Spleen (tissue), 11 donors: Measurements from ENCODE around the gene DUSP28. TPM values are rescaled to one million over a fixed set of nuclear protein-coding genes. Genes with fewer than 3 reads are reported as not detected.

Experiments
- DNase-seq: peaks from one replicate; pipeline ENCODE4 v3.0.0-alpha.2; 2020
- H3K27ac ChIP-seq, 8 donors: fragments of 200-600 bp; sonication (generic) in 7 of 8; 1 replicate in 4 of 8; 2 replicates in 4 of 8; pipeline versions ENCODE4 v1.5.0 to v1.8.0; 2016 to 2021; ENCODE audit warnings: inconsistent platforms in 4 of 8, mild to moderate bottlenecking in 4 of 8, moderate library complexity in 1 of 8
- H3K27me3 ChIP-seq, 7 donors: fragments of 200-600 bp; sonication (generic) in 6 of 7; replicated peaks in 1 of 7; 1 replicate in 4 of 7; 2 replicates in 3 of 7; pipeline versions ENCODE4 v1.5.0 to v1.8.0; 2016 to 2021; ENCODE audit warnings: inconsistent platforms in 3 of 7, mild to moderate bottlenecking in 1 of 7
- H3K36me3 ChIP-seq, 6 donors: fragments of 200-600 bp; sonication (generic) in 5 of 6; 1 replicate in 4 of 6; 2 replicates in 2 of 6; pipeline versions ENCODE4 v1.5.0 to v1.8.0; 2016 to 2021; ENCODE audit warnings: inconsistent platforms in 2 of 6
- H3K4me1 ChIP-seq, 6 donors: fragments of 200-600 bp; sonication (generic) in 5 of 6; 1 replicate in 3 of 6; 2 replicates in 3 of 6; pipeline versions ENCODE4 v1.5.0 to v1.8.0; 2016 to 2021; ENCODE audit warnings: inconsistent platforms in 3 of 6
- H3K4me3 ChIP-seq, 8 donors: fragments of 200-600 bp; sonication (generic) in 7 of 8; 1 replicate in 4 of 8; 2 replicates in 4 of 8; pipeline versions ENCODE4 v1.5.0 to v1.8.0; 2016 to 2021; ENCODE audit warnings: inconsistent platforms in 4 of 8, mild to moderate bottlenecking in 4 of 8, moderate library complexity in 2 of 8
- H3K9me3 ChIP-seq, 8 donors: fragments of 200-600 bp; sonication (generic) in 7 of 8; 1 replicate in 4 of 8; 2 replicates in 4 of 8; pipeline versions ENCODE4 v1.5.0 to v1.8.0; 2016 to 2021; ENCODE audit warnings: inconsistent platforms in 4 of 8
- POLR2A ChIP-seq, 3 donors: fragments of 450-650 bp; IDR thresholded peaks; one replicate each; pipeline ENCODE4 v1.5.1; 2017; ENCODE audit warnings: antibody characterized with exemption in 3 of 3, mild to moderate bottlenecking in 1 of 3
- POLR2AphosphoS5 ChIP-seq, 3 donors: sonication (generic); formaldehyde crosslinking; IDR thresholded peaks; one replicate each; pipeline ENCODE4 v1.5.1; 2017; ENCODE audit warnings: antibody characterized with exemption in 3 of 3
- WGBS, 5 donors: extraction: QIAGEN DNeasy Blood & Tissue Kit in 3 of 5; methylation state at CpG; one replicate each; pipeline versions ENCODE4 v1.1.5 to v1.1.7; 2013 to 2018; 5-methylcytosine and 5-hydroxymethylcytosine counted together
- intact Hi-C: fragments of 100-400 bp; cut with DNase I; formaldehyde crosslinking; loops from one replicate; pipeline ENCODE4 v1.15.0; 2023; ENCODE audit warnings: low total_unique reads
- polyA plus RNA-seq, 3 donors: library from polyadenylated mRNA; stranded (reverse); fragments of 200-250 nt; gene quantifications; one replicate each; pipeline ENCODE4 v1.2.1, GENCODE V29; 2013
- total RNA-seq, 7 donors: library from RNA; depleted of rRNA in 3 of 7; stranded (reverse); fragments of >200 nt in 3 of 7; fragmentation: NEBNext Ultra II Directional in 4 of 7; extraction: Animal tissue kit (Norgen Biotek cat#: 25700) in 4 of 7; gene quantifications; one replicate each; pipeline versions ENCODE4 v1.1.0 to v1.2.1, GENCODE V29; 2016 to 2021
- TF ChIP-seq, protein P1 (sequence below), 11 experiments: fragments of 200-600 bp in 7 of 11; fragments of 450-650 bp in 4 of 11; sonication (generic) in 4 of 11; IDR thresholded peaks in 8 of 11; conservative IDR thresholded peaks in 3 of 11; 1 replicate in 7 of 11; 2 replicates in 4 of 11; pipeline versions ENCODE4 v1.4.0 to v1.8.0; 2016 to 2021; ENCODE audit warnings: antibody characterized with exemption in 11 of 11, inconsistent platforms in 4 of 11, mild to moderate bottlenecking in 1 of 11
- donor health status: healthy with polysubstance abuse.
- donor health status: DM: no; HTN: no; CAD: no; lungs with moderate emphysema.
- donor health status: DM: no; HTN: no; CAD: no.
- donor health status: Bipolar disorder and iron deficiency.
- donor health status: healthy.
- donor health status: DM: no; HTN: no; CAD: no.
- donor health status: DM: yes; HTN: yes; CAD: no.

Gene DUSP28
- total and polyA plus RNA-seq, 10 donors, result 5.9 to 13.6 (median 7.2) TPM

- TF ChIP-seq POLR2AphosphoS5 (IDR thresholded peaks at IDR 0.05) (no peak), POLR2A (IDR thresholded peaks at IDR 0.05) (no peak)
- TF ChIP-seq, protein P1, sequence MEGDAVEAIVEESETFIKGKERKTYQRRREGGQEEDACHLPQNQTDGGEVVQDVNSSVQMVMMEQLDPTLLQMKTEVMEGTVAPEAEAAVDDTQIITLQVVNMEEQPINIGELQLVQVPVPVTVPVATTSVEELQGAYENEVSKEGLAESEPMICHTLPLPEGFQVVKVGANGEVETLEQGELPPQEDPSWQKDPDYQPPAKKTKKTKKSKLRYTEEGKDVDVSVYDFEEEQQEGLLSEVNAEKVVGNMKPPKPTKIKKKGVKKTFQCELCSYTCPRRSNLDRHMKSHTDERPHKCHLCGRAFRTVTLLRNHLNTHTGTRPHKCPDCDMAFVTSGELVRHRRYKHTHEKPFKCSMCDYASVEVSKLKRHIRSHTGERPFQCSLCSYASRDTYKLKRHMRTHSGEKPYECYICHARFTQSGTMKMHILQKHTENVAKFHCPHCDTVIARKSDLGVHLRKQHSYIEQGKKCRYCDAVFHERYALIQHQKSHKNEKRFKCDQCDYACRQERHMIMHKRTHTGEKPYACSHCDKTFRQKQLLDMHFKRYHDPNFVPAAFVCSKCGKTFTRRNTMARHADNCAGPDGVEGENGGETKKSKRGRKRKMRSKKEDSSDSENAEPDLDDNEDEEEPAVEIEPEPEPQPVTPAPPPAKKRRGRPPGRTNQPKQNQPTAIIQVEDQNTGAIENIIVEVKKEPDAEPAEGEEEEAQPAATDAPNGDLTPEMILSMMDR (IDR thresholded peaks at IDR 0.05 in 8 of 11, conservative IDR thresholded peaks at IDR 0.05 in 3 of 11), result no peak
- Histone ChIP-seq H3K4me1 (peaks cover 13 to 50% (median 35%) of the 10 kb centered on the region in 6 donors), H3K9me3 (no peaks in the 10 kb centered on the region), H3K27me3 (no peaks in the 10 kb centered on the region), H3K4me3 (no peak overlapping the region), H3K27ac (peak overlapping the region in 1 of 8 donors; percentile 30), H3K36me3 (peaks cover 0 to 72% (median 63%) of the 10 kb centered on the region in 6 donors)
- DNase-seq, result peak; percentile 34
- intact Hi-C loops, result no loop called here
- 88 to 99% (median 97%) methylated on average over 6 of the region's 6 CpGs for WGBS, 5 donors
Observed at GRCh38 chr2:240591226-240591625, 31.1 kb downstream of the DUSP28 start.

- peak; percentile 70 for DNase-seq
- intact Hi-C loops, result no loop called here
Observed at GRCh38 chr2:240591784-240592183, 31.6 kb downstream of the DUSP28 start.

GRCh38 chr2:240593026-240593702 lies 33.0 kb downstream of the DUSP28 start:
- peaks cover 3 to 37% (median 23%) of the 10 kb centered on the region in 6 donors for H3K4me1 ChIP-seq
- peak; percentile 63 for DNase-seq
- H3K9me3 ChIP-seq, result no peaks in the 10 kb centered on the region
- H3K36me3 ChIP-seq, result peaks cover 0 to 91% (median 82%) of the 10 kb centered on the region in 6 donors
- H3K27ac ChIP-seq, result no peak overlapping the region
- WGBS, 5 donors, result 88 to 96% (median 94%) methylated on average over 14 to 20 of the region's 20 CpGs
- intact Hi-C loops, result no loop called here
- H3K27me3 ChIP-seq, result no peaks in the 10 kb centered on the region
- no peak for TF ChIP-seq POLR2A (IDR thresholded peaks at IDR 0.05)
- TF ChIP-seq POLR2AphosphoS5 (IDR thresholded peaks at IDR 0.05), result no peak
- TF ChIP-seq, protein P1 (IDR thresholded peaks at IDR 0.05 in 8 of 11, conservative IDR thresholded peaks at IDR 0.05 in 3 of 11), result no peak
- H3K4me3 ChIP-seq, result no peak overlapping the region

More at GRCh38 chr2:240591784-240592183, 31.6 kb downstream of the DUSP28 start:
- H3K27me3 ChIP-seq, result no peaks in the 10 kb centered on the region
- H3K27ac ChIP-seq, result no peak overlapping the region
- WGBS, 5 donors, result 94 to 98% (median 96%) methylated on average over 9 to 13 of the region's 13 CpGs
- peaks cover 13 to 50% (median 35%) of the 10 kb centered on the region in 6 donors for H3K4me1 ChIP-seq
- no peaks in the 10 kb centered on the region for H3K9me3 ChIP-seq
- H3K36me3 ChIP-seq, result peaks cover 0 to 78% (median 68%) of the 10 kb centered on the region in 6 donors
- TF ChIP-seq POLR2A (IDR thresholded peaks at IDR 0.05), result no peak
- peak in 1 of 3 donors; percentile 19 for TF ChIP-seq POLR2AphosphoS5 (IDR thresholded peaks at IDR 0.05)
- no peak overlapping the region for H3K4me3 ChIP-seq

- no peaks in the 10 kb centered on the region for H3K9me3 ChIP-seq
- H3K4me1 ChIP-seq, result peaks cover 0 to 30% (median 15%) of the 10 kb centered on the region in 6 donors
- TF ChIP-seq, protein P1 (IDR thresholded peaks at IDR 0.05 in 8 of 11, conservative IDR thresholded peaks at IDR 0.05 in 3 of 11), result no peak
- TF ChIP-seq POLR2AphosphoS5 (IDR thresholded peaks at IDR 0.05) (no peak), POLR2A (IDR thresholded peaks at IDR 0.05) (no peak)
- H3K27me3 ChIP-seq, result no peaks in the 10 kb centered on the region
- H3K27ac ChIP-seq, result no peak overlapping the region
- DNase-seq, result peak; percentile 64
- no peak overlapping the region for H3K4me3 ChIP-seq
- intact Hi-C loops, result no loop called here
- H3K36me3 ChIP-seq, result peaks cover 0 to 99% (median 89%) of the 10 kb centered on the region in 6 donors
- WGBS, 5 donors, result 87 to 95% (median 93%) methylated on average over 3 to 19 of the region's 19 CpGs
Observed at GRCh38 chr2:240593703-240594451, 33.7 kb downstream of the DUSP28 start.
